ENCODE measurements around the gene NR2F6.

Gene NR2F6

DNA sequence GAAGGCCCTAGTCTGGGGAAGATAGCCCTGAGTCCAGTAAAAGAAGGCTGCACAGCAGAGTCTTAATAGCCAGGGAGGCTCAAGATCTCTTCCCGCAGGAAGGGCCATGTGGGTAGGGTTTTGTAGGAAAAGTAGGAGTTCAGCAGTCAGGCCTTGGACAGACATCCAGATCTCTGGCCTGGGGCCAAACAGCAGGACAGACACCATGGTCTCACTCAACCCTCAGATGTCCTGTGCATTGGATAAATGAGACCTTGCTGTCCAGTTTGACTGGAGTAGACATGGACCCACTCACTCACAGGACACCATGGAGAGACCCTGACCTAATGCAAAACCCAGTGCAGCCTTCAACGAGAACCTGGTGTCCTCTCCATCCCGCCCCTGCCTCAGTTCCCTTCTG, 15.8 kb downstream of the NR2F6 start:
- Histone ChIP-seq H3F3A (ENCODE audit: low read depth) (no peaks in the 10 kb centered on the region), H4K20me1 (ENCODE audit: insufficient read depth, low read length, poor library complexity, severe bottlenecking) (peaks cover 7% of the 10 kb centered on the region), H3K9me2 (replicated peaks; ENCODE audit: low read depth, low read length) (no peaks in the 10 kb centered on the region), H3K36me3 (ENCODE audit: insufficient read depth, low read length) (peaks cover 11% of the 10 kb centered on the region; the same call in 1 of the 2 replicates), H3K4me3 (ENCODE audit: low read length, poor library complexity, severe bottlenecking) (no peak overlapping the region), H3K79me2 (ENCODE audit: insufficient read depth, low read length) (peaks cover 17% of the 10 kb centered on the region), H2AFZ (ENCODE audit: low read length) (no peak overlapping the region), H3K4me2 (ENCODE audit: low read depth, low read length, poor library complexity, severe bottlenecking) (no peak overlapping the region), H3K27me3 (ENCODE audit: insufficient read depth, low read length, poor library complexity, severe bottlenecking) (no peaks in the 10 kb centered on the region), H3K4me1 (ENCODE audit: insufficient read depth, low read length, poor library complexity, severe bottlenecking) (peaks cover 12% of the 10 kb centered on the region), H3K9me3 (ENCODE audit: insufficient read depth, low read depth, low read length) (no peaks in the 10 kb centered on the region), H3K9ac (ENCODE audit: low read depth, low read length, poor library complexity, severe bottlenecking) (no peak overlapping the region)
- TF ChIP-seq EZH2phosphoT487 (IDR thresholded peaks at IDR 0.05; ENCODE audit: borderline replicate concordance): no peak
- TF ChIP-seq, protein P1, sequence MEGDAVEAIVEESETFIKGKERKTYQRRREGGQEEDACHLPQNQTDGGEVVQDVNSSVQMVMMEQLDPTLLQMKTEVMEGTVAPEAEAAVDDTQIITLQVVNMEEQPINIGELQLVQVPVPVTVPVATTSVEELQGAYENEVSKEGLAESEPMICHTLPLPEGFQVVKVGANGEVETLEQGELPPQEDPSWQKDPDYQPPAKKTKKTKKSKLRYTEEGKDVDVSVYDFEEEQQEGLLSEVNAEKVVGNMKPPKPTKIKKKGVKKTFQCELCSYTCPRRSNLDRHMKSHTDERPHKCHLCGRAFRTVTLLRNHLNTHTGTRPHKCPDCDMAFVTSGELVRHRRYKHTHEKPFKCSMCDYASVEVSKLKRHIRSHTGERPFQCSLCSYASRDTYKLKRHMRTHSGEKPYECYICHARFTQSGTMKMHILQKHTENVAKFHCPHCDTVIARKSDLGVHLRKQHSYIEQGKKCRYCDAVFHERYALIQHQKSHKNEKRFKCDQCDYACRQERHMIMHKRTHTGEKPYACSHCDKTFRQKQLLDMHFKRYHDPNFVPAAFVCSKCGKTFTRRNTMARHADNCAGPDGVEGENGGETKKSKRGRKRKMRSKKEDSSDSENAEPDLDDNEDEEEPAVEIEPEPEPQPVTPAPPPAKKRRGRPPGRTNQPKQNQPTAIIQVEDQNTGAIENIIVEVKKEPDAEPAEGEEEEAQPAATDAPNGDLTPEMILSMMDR (conservative IDR thresholded peaks at IDR 0.05; ENCODE audit: low read length): no peak

DNA sequence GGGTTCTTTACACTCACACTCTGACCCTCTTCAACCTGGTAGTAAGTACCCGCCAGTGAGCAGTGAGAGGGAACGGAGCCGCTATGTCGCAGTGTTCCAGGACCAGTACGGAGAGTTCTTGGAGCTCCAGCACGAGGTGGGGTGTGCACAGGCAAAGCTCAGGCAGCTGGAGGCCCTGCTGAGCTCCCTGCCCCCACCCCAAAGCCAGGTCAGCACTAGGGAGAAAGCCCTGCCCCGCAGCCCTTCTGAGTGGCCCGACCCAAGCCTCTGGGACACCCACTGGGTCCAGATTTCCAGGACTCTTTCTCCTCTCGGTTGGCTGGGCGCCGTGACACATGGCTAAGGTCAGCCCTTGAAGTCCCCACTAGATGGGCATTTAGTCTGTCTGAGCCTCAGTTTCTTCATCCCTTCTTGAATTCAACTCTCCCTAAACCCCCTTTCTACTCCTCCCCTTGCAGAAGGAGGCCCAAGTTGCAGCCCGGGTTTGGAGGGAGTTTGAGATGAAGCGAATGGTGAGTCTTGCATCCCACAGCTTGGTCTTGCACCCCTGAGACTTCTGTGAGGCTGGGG, 17.8 kb downstream of the NR2F6 start:
- H3K9ac ChIP-seq (ENCODE audit: low read depth, low read length, poor library complexity, severe bottlenecking): no peak overlapping the region
- peaks cover 3% of the 10 kb centered on the region for H4K20me1 ChIP-seq (ENCODE audit: insufficient read depth, low read length, poor library complexity, severe bottlenecking)
- no peak overlapping the region for H3K4me3 ChIP-seq (ENCODE audit: low read length, poor library complexity, severe bottlenecking)
- H3F3A ChIP-seq (ENCODE audit: low read depth): no peaks in the 10 kb centered on the region
- no peaks in the 10 kb centered on the region for H3K9me3 ChIP-seq (ENCODE audit: insufficient read depth, low read depth, low read length)
- H3K9me2 ChIP-seq (replicated peaks; ENCODE audit: low read depth, low read length): no peaks in the 10 kb centered on the region
- no peak for TF ChIP-seq EZH2phosphoT487 (IDR thresholded peaks at IDR 0.05; ENCODE audit: borderline replicate concordance)
- TF ChIP-seq, protein P1 (conservative IDR thresholded peaks at IDR 0.05; ENCODE audit: low read length): no peak
- 0 out of 2 replicates have a peak, but pooled peaks cover 6% of the 10 kb centered on the region for H3K79me2 ChIP-seq (ENCODE audit: insufficient read depth, low read length)
- no peak overlapping the region for H2AFZ ChIP-seq (ENCODE audit: low read length)
- H3K4me1 ChIP-seq (ENCODE audit: insufficient read depth, low read length, poor library complexity, severe bottlenecking): peaks cover 6% of the 10 kb centered on the region
- H3K4me2 ChIP-seq (ENCODE audit: low read depth, low read length, poor library complexity, severe bottlenecking): no peak overlapping the region
- H3K36me3 ChIP-seq (ENCODE audit: insufficient read depth, low read length): peaks cover 6% of the 10 kb centered on the region; the same call in 1 of the 2 replicates
- H3K27me3 ChIP-seq (ENCODE audit: insufficient read depth, low read length, poor library complexity, severe bottlenecking): no peaks in the 10 kb centered on the region

DNA sequence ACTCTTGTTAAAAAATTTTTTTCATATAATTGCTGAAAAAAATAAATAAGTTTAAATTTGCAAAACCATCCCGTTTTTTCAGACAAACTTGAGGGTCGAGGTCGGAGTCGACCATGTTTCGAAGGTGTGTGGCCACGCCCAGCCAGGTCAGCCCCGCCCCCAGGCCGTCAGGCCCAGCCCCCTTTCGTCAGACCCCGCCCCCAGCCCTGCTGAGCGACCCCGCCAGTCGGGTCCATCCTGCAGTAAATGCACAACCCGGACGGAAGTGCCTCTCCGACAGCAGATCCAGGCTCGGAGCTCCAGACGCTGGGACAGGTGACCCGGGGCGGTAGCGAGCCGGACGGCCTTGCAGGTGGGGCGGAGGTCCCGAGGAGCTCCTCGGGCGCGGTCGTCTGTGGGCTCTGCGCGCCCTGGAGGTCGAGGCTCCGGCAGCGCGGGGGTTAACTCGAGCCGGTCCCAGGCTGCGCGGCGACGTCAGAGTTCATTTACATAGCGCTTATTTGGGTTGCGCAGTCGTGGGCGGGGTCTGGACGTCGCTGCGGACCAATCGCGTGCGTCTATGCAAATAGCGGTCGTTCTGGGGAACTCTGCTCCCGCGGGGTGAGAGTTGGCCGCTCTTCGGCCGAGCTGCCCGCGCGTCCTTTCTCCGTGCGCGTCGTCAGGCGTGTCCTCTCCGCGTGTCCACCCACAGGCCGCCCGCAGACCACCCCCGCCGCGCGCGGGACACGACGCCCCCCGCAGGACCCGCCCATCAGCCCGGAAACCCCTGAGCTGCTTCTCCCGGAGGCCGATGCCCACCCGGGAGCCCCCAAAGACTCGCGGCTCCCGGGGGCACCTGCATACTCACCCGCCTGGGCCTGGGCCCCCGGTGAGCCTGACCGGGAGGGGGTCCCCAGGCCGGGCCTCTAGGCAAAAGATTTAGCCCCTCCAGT, 19.5 kb downstream of the NR2F6 start, which contains the start of gene OCEL1:
Gene OCEL1, plus strand, starts transcription at position 225 of the 932 bp plus-strand sequence. Its CDS starts 22 bp downstream, at position 247.
- H3K79me2 ChIP-seq (ENCODE audit: insufficient read depth, low read length): no peaks in the 10 kb centered on the region
- H4K20me1 ChIP-seq (ENCODE audit: insufficient read depth, low read length, poor library complexity, severe bottlenecking): no peaks in the 10 kb centered on the region
- H3K9me3 ChIP-seq (ENCODE audit: insufficient read depth, low read depth, low read length): no peaks in the 10 kb centered on the region
- H3K27me3 ChIP-seq (ENCODE audit: insufficient read depth, low read length, poor library complexity, severe bottlenecking): no peaks in the 10 kb centered on the region
- peak within 1 kb of the TSS; percentile 88 for H2AFZ ChIP-seq (ENCODE audit: low read length)
- no peaks in the 10 kb centered on the region for H3K9me2 ChIP-seq (replicated peaks; ENCODE audit: low read depth, low read length)
- no peaks in the 10 kb centered on the region for H3K36me3 ChIP-seq (ENCODE audit: insufficient read depth, low read length)
- H3K4me3 ChIP-seq (ENCODE audit: low read length, poor library complexity, severe bottlenecking): peak within 1 kb of the TSS; percentile 79
- H3K4me1 ChIP-seq (ENCODE audit: insufficient read depth, low read length, poor library complexity, severe bottlenecking): peaks cover 6% of the 10 kb centered on the region
- TF ChIP-seq EZH2phosphoT487 (IDR thresholded peaks at IDR 0.05; ENCODE audit: borderline replicate concordance): no peak
- TF ChIP-seq, protein P1 (conservative IDR thresholded peaks at IDR 0.05; ENCODE audit: low read length): no peak
- H3K9ac ChIP-seq (ENCODE audit: low read depth, low read length, poor library complexity, severe bottlenecking): peak within 1 kb of the TSS; percentile 82
- H3F3A ChIP-seq (ENCODE audit: low read depth): no peaks in the 10 kb centered on the region
- peak within 1 kb of the TSS; percentile 94 for H3K4me2 ChIP-seq (ENCODE audit: low read depth, low read length, poor library complexity, severe bottlenecking)
